HepG2 (cell line): ENCODE data around the gene LITAF.

Experiments used
- JUND ChIP-seq: sonication (generic); formaldehyde crosslinking; IDR thresholded peaks from 2 replicates; pipeline ENCODE4 v1.8.0; 2022; ENCODE audit warnings: mild to moderate bottlenecking, missing genetic modification reagents
- MTF1 ChIP-seq: sonication (generic); formaldehyde crosslinking; IDR thresholded peaks from 2 replicates; pipeline ENCODE4 v1.5.0; 2020; ENCODE audit warnings: missing genetic modification reagents
- RAD21 ChIP-seq: fragments of 450-650 bp; formaldehyde crosslinking; IDR thresholded peaks from 2 replicates; pipeline ENCODE4 v1.5.0; 2020; ENCODE audit warnings: mild to moderate bottlenecking
- SMC3 ChIP-seq: IDR thresholded peaks from 2 replicates; pipeline ENCODE4 v1.6.1; 2011; ENCODE audit warnings: low read length, improper control_type of control experiment
- TF ChIP-seq, protein P1 (sequence below): sonication (generic); formaldehyde crosslinking; IDR thresholded peaks from 2 replicates; pipeline ENCODE4 v1.9.0; 2022; ENCODE audit warnings: missing genetic modification reagents, mild to moderate bottlenecking, borderline replicate concordance

GRCh38 chr16:11562411-11562810 is 24.3 kb downstream of the LITAF start:
- TF ChIP-seq JUND (CRISPR knock-in tag) = no peak
- TF ChIP-seq MTF1 (CRISPR knock-in tag) = no peak
- TF ChIP-seq RAD21 (CRISPR knock-in tag) = no peak
- TF ChIP-seq, protein P1, sequence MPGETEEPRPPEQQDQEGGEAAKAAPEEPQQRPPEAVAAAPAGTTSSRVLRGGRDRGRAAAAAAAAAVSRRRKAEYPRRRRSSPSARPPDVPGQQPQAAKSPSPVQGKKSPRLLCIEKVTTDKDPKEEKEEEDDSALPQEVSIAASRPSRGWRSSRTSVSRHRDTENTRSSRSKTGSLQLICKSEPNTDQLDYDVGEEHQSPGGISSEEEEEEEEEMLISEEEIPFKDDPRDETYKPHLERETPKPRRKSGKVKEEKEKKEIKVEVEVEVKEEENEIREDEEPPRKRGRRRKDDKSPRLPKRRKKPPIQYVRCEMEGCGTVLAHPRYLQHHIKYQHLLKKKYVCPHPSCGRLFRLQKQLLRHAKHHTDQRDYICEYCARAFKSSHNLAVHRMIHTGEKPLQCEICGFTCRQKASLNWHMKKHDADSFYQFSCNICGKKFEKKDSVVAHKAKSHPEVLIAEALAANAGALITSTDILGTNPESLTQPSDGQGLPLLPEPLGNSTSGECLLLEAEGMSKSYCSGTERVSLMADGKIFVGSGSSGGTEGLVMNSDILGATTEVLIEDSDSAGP = no peak
- no peak for TF ChIP-seq SMC3
